OCI-LY7 (cell line): ENCODE data around the gene ZNF644.

Source experiments
- CTCF ChIP-seq: fragments of 200-600 bp; sonication (generic); conservative IDR thresholded peaks from 2 replicates; pipeline ENCODE4 v1.5.1; 2014; ENCODE audit warnings: mild to moderate bottlenecking, antibody characterized with exemption, low read length, moderate library complexity, mixed read lengths
- EZH2phosphoT487 ChIP-seq: fragments of 200-600 bp; sonication (generic); IDR thresholded peaks from 2 replicates; pipeline ENCODE4 v1.6.1; 2018; ENCODE audit warnings: low read depth, borderline replicate concordance, mild to moderate bottlenecking, mixed run types, antibody characterized with exemption, low read length, moderate library complexity, mixed read lengths

- no peak for TF ChIP-seq CTCF
- TF ChIP-seq EZH2phosphoT487: no peak
These were observed 122.6 kb downstream of the ZNF644 start for GRCh38 chr1:90899263-90899662.
